Measurements from ENCODE around the gene SPATA19. TPM values are rescaled to one million over a fixed set of nuclear protein-coding genes. Genes with fewer than 3 reads are reported as not detected.

SPATA19 gene
- total and polyA plus RNA-seq, 2 of the 4 experiments (the other 2 are of a cell fraction): not detected

- no peak overlapping the region for H3K4me2 ChIP-seq (ENCODE audit: low read depth, low read length)
- intact Hi-C loops (cut with micrococcal nuclease) (no loop called here), in situ Hi-C loops (cut with MboI; ENCODE audit: low sequenced_read_pairs) (no loop called here), dilution Hi-C loops (cut with HindIII; ENCODE audit: low sequenced_read_pairs, unreplicated experiment) (no loop called here)
- H4K20me1 ChIP-seq (ENCODE audit: insufficient read depth, low read length): no peaks in the 10 kb centered on the region
- H3K4me1 ChIP-seq (ENCODE audit: control insufficient read depth, insufficient read depth, low read length): no peaks in the 10 kb centered on the region
- H3K36me3 ChIP-seq (ENCODE audit: control insufficient read depth, insufficient read depth, low read length): no peaks in the 10 kb centered on the region
- H2AK5ac ChIP-seq (ENCODE audit: low read depth, low read length): no peak overlapping the region
- H3K56ac ChIP-seq (ENCODE audit: extremely low read depth, insufficient read depth, low read length): no peak overlapping the region
- H4K91ac ChIP-seq (ENCODE audit: insufficient read depth, low read depth, low read length): no peak overlapping the region
- no peak overlapping the region for H3K18ac ChIP-seq (ENCODE audit: low read depth, low read length)
- TF ChIP-seq ELK1 (IDR thresholded peaks at IDR 0.05; ENCODE audit: borderline replicate concordance, low read depth, low read length) (no peak), CEBPB (IDR thresholded peaks at IDR 0.05; ENCODE audit: low read depth, low read length) (no peak), NFE2L2 (IDR thresholded peaks at IDR 0.05; ENCODE audit: low read depth, low read length) (no peak), POLR2A (IDR thresholded peaks at IDR 0.05; ENCODE audit: low read depth, low read length) (no peak), RCOR1 (IDR thresholded peaks at IDR 0.05; ENCODE audit: insufficient replicate concordance, low read length) (no peak), MXI1 (IDR thresholded peaks at IDR 0.05; ENCODE audit: borderline replicate concordance, low read depth, low read length) (no peak), MAFK (IDR thresholded peaks at IDR 0.05; ENCODE audit: low read depth, low read length) (no peak), RFX5 (IDR thresholded peaks at IDR 0.05; ENCODE audit: low read depth, low read length) (no peak), CHD1 (IDR thresholded peaks at IDR 0.05; ENCODE audit: low read depth, low read length) (no peak)
- peaks cover 39% of the 10 kb centered on the region for H3K9me3 ChIP-seq (ENCODE audit: control insufficient read depth, insufficient read depth, low read length)
- DNase-seq: no peak
- no peak overlapping the region for H2BK120ac ChIP-seq (ENCODE audit: low read depth, low read length)
- H3K79me1 ChIP-seq (ENCODE audit: low read depth in 1 of 2, low read length in 2 of 2): no peaks in the 10 kb centered on the region
- H2AK9ac ChIP-seq (replicated peaks; ENCODE audit: low read depth, low read length, poor library complexity): no peak overlapping the region
- H2BK5ac ChIP-seq (ENCODE audit: low read depth, low read length, poor library complexity, severe bottlenecking): no peak overlapping the region
- H2AFZ ChIP-seq (replicated peaks; ENCODE audit: low read length, poor library complexity): no peak overlapping the region
- ATAC-seq (ENCODE audit: low read depth): no peak
- no peak overlapping the region for H3K9ac ChIP-seq (ENCODE audit: low read depth, low read length)
- CTCF ChIA-PET: no interaction called here
- WGBS, 2 experiments (ENCODE audit: extremely low coverage in 2 of 2, insufficient read length in 1 of 2): no CpG with 5 or more reads among the region's 12 CpGs
- no peaks in the 10 kb centered on the region for H3K27me3 ChIP-seq (ENCODE audit: control insufficient read depth, insufficient read depth, low read length)
- H4K8ac ChIP-seq (ENCODE audit: low read depth in 2 of 2, low read length in 2 of 2): no peak overlapping the region
- no peak overlapping the region for H3K14ac ChIP-seq (replicated peaks; ENCODE audit: low read depth, low read length)
- H3K4ac ChIP-seq (ENCODE audit: low read depth, low read length): no peak overlapping the region
- H3K4me3 ChIP-seq (ENCODE audit: insufficient read depth, low read depth, low read length): no peak overlapping the region
- BruUV-seq (replicated peaks): no TSS peak
- no peak overlapping the region for H2BK20ac ChIP-seq (ENCODE audit: low read depth, low read length)
- H4K5ac ChIP-seq (ENCODE audit: low read depth, low read length): no peak overlapping the region
- POLR2A ChIA-PET (ENCODE audit: unreplicated experiment): no interaction called here
- no peak overlapping the region for H2BK15ac ChIP-seq (ENCODE audit: low read depth, low read length)
- no peaks in the 10 kb centered on the region for H3K9me1 ChIP-seq (ENCODE audit: insufficient read depth, low read length)
- no peak overlapping the region for H3K23ac ChIP-seq (ENCODE audit: low read depth, low read length)
- no peak overlapping the region for H3K27ac ChIP-seq (ENCODE audit: insufficient read depth, low read length)
Observed at GRCh38 chr11:133835593-133836548, 9.4 kb downstream of the SPATA19 start.
